ENCODE results near the gene RNU1-3.
A peak's percentile ranks its signal among the peaks of the same experiment; 100 is the strongest.
"Not testable (repeated sequence)": the region's sequence is repeated elsewhere in the genome, so short reads cannot be mapped to it uniquely, and the experiment has no call there.

Gene RNU1-3

GRCh38 chr1:16693449-16694307, 26.9 kb upstream of the RNU1-3 start:
- DNase-seq (ENCODE audit: low spot score), result not testable (repeated sequence)

DNA sequence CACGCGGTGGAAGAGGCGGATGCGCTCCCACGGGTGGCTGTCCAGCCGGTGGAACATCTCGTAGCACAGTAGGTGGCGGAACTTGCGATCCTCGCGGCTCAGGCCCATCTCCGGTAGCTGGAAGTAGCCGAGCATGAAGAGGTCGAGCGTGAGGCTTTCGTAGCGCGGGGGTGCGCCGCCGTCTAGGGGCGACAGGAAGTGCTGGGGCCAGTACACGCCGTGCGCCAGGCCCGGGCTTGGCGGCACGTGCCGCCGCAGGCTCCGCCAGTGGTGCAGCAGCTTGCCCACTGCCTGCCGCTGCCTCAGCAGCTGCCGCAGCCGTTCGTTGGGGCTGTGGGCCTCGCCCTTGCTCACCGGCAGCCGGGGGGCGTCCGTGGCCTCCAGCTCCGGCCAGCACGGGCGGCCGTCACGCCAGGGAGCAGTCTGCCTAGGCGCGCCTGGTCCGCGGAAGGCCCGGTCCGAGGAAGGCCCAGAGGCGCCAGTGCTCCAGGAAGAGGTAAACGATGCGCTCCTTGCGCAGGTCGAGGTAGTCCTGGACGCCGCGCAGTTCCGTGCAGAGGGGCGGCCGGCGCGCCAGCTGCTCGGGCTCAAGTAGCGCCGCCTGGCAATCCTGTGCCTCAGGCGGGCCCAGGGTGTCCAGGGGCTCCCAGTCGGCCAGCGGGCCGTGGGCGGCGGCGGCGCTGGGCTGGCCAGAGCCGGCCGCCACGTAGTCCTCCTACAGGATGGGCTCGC, 26.1 kb upstream of the RNU1-3 start:
- not testable (repeated sequence) for DNase-seq (ENCODE audit: low spot score)

DNA sequence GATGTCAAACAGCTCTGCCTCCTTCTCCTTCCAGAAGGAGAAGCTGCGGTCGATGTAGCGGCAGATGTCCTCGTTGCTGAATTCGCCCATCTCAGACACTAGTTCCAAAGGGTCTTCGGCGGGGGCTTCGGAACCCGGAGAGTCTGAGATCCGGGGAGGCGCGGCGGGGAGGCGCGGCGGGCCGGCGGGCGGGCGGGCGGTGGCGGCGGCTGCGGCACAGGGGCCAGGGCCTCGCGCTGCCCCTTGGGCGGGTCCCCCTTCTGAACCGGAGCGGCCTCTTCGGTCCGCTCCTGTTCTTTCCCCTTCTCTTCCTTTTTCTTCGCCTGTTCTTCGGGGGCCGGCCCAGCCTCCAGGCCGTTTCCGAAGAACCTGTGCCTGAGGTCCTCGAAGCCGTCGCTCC, 25.5 kb upstream of the RNU1-3 start:
- not testable (repeated sequence) for DNase-seq (ENCODE audit: low spot score)

DNA sequence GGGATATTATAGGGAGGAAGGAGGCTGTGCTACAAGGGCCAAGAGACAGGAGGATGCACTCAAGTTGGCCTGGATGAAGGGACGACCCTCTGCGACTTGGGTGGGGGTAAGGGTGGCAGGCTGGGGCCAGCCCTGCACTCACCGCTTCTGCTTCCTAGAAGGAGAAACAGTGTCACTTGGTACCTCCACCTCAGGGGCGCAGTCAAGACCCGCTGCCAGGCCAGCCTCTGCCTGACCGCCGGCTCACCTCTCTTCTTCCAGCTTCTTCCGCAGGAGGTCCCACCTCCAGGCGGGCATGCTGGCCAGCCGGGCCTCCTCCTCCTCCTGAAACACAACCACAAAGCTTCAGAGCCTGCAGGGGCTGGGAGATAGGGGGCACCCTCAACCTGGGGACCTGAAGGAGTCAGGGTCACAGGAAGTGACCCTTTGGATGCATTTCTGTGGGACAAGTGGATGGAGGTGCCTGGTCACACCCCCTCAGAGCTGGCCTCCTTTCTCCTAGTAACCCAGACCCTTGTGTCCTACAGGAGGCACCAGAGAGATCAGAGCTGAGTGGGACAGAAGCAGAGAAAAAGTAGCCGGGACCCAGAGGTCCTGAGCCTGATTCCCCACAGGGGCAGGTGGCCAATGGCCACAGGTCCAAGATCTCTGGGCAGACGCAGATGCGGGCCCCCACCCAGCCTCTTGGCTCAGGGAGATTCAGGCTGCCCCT, 24.4 kb upstream of the RNU1-3 start:
- DNase-seq (ENCODE audit: low spot score), result not testable (repeated sequence)

DNA sequence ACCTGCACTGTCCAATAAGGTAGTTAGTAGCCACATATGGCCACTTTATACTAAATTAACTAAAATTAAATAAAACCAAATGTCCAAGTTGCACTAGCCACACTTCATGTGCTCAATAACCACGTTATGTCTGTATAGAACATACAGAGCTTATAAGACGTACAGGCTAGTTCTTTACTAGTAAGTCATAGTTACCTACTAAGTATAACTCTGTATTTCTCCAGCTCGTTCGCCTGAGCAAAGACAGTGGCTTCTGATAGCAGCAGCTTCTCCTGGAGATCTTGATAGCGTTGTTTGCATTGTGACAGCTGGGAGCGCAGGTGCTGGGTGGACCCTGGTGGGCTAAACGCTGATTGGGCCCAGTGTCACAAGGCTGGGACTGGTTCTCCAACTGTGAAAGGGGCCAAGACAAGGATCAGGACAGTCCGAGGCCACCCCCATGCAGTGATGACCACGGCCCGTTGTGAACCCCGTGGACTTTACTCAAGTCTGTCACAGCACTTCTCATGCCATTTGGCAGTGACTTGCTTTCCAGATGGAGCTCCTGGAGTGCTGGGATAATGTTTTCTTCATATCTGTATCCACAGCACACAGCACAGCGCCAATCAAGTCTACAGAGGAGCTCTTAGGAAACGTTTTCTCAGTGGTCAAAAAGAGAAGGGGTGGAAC, 20.5 kb upstream of the RNU1-3 start:
- DNase-seq (ENCODE audit: low spot score), result not testable (repeated sequence)

DNA sequence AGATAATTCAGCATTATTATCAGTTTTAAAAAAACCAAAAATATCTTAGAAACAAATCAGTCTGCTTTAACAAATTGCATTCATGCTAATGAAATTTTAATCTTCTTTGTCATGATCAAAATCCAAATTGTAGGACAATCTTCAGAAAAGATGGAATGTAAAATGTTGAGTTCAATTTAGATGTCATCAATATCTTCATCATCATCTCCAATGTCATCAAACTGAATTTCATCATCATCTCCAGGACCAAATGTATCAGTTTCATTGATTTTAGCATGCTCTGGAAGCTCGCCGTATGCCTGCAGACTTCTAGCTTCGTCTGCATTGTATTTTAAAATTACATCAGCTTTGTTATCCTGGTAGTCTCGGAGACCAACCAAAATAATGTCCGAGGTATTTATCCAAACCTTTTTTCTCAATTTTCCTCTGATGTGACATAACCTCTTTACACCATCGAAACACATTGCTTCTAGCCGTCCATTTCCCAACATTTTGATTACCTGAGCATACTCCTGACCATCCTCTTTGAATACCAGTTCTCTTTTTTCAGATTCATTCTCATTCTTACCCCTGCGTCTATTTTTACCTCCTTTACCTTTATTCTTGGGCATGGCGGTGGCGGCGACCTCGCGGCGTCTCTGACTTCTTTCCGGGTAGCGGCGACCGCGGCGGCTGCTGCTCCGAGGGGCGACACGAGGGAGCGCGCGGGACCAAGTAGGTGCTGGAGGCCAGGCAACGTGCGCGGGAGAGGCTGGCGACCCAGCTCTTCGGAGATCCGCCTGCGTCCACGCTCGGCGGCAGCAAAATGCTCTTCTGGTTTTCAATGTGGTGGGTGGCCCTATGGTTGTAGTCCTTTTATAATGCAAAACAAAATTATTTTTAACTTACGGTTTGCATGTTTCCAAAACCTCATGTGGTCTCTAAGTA, 19.0 kb upstream of the RNU1-3 start:
- not testable (repeated sequence) for DNase-seq (ENCODE audit: low spot score)

- DNase-seq (ENCODE audit: low spot score), result not testable (repeated sequence)
Measured at GRCh38 chr1:16684738-16685337, 18.1 kb upstream of the RNU1-3 start.

DNA sequence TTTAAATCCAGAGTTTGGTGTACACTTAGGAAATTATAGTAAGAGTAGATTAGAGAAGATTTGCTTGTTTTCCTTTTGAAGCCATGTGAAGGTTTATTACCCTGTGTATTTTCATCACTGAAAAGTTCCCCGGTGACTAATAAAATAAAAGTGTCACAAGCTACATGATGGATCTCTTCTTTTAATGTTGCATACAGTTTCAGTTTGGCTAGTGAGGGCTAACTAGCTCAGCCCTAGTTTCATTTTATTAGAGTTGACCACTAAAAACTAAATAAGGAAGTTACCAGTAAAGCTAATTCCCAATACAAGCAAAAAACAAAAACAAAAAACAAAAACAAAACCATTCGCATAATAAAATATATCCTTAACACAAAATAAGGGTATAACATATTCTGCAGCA, 17.4 kb upstream of the RNU1-3 start:
- not testable (repeated sequence) for DNase-seq (ENCODE audit: low spot score)

DNA sequence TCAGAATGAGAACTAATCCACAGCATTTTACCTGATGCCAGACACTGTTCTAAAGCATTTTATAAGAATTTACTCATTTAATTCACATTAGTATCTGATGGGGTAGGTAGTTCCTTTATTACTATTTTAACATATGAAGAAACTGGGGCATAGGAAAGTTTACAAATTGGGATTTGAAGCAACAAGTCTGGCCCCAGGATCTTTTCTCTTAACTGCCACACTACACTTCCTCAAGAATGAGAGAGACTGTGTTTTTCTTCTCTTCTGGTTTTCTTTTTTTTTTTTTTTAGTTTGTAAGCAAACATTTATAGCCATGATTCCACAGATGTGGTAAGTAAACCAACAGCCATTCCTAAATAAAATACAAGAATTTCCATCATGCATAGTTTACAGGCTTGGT, 16.1 kb upstream of the RNU1-3 start:
- not testable (repeated sequence) for DNase-seq (ENCODE audit: low spot score)

- not testable (repeated sequence) for DNase-seq (ENCODE audit: low spot score)
Measured at GRCh38 chr1:16680366-16680765, 13.6 kb upstream of the RNU1-3 start.

- DNase-seq (ENCODE audit: low spot score), result peak; percentile 44
Measured at GRCh38 chr1:16677552-16678431, 11.0 kb upstream of the RNU1-3 start.

DNA sequence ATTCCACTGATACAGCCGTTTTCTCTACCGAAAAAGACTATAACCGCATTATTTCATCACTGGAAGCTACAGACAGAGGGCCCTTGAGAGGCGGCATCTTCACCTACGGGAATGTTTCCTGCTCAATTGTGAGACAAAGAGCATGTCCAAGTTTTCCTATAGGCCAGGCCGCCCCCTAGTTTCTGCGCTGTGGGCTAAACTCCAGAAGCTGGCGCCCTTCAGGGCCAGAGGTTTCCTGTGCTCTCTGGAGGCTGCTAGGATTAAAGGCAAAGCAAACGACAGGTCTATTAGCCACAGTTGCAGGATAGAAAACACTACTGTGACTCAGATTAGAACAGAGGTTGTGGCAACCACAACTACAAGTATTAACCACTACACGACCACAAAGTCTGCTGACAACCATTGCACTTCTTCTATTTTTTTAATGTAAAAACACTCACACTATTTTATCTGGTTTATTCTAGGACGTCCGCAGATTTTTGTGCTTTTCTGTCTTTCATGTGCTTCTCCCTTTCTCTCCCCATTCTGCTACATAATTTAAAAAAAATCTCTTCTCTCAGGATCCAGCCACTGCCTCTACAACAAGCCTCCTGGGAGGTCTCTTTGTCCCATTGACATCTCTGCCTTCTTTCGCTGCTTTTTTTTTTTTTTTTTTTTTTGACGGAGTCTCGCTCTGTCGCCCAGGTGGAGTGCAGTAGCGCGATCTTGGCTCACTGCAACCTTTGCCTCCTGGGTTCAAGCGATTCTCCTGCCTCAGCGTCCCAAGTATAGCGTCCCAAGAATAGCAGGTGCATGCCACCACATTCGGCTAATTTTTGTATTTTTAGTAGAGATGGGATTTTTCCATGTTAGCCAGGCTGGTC, 10.1 kb upstream of the RNU1-3 start:
- DNase-seq (ENCODE audit: low spot score), result not testable (repeated sequence)

- not testable (repeated sequence) for DNase-seq (ENCODE audit: low spot score)
Measured at GRCh38 chr1:16675118-16675510, 8.4 kb upstream of the RNU1-3 start.

- not testable (repeated sequence) for DNase-seq (ENCODE audit: low spot score)
Measured at GRCh38 chr1:16673976-16674375, 7.2 kb upstream of the RNU1-3 start.

GRCh38 chr1:16665836-16666235, 912 bp downstream of the RNU1-3 start:
- not testable (repeated sequence) for DNase-seq (ENCODE audit: low spot score)

DNA sequence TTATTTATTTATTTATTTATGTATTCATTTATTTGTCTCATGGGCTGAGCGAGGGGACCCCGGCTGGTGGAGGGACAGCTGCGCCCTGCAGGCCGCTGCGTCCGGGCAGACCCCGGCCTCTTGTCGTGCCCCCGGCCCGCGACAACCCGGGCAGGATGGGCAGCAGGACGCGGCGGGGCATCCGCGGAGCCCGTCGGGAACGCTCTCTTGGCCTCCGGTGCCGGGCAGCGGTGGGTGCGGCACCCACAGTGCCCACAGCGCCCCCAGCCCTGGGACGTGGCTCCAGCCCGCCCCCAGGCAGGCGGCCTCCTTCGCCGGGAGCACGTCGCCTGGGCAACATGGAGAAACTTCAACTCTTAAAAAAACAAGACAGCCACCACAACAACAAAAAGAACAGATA, 8.5 kb downstream of the RNU1-3 start:
- DNase-seq (ENCODE audit: low spot score), result not testable (repeated sequence)

GRCh38 chr1:16656981-16657683, 9.6 kb downstream of the RNU1-3 start:
- DNase-seq (ENCODE audit: low spot score), result not testable (repeated sequence)

- DNase-seq (ENCODE audit: low spot score), result not testable (repeated sequence)
Measured at GRCh38 chr1:16656574-16656973, 10.2 kb downstream of the RNU1-3 start.
